GM21723 (cell line): ENCODE results near the gene ADAMTS17.
"Not testable (repeated sequence)": the region's sequence is repeated elsewhere in the genome, so short reads cannot be mapped to it uniquely, and the experiment has no call there.

Experiments
- ATAC-seq: cut with Tn5 transposase; IDR thresholded peaks from one replicate; pipeline ENCODE4 v1.9.1; 2021; ENCODE audit warnings: mild to moderate bottlenecking, moderate library complexity; ENCODE audit not compliant: unreplicated experiment

Gene ADAMTS17

GRCh38 chr15:99926532-99926931, 415.2 kb downstream of the ADAMTS17 start:
- ATAC-seq: not testable (repeated sequence)

GRCh38 chr15:99925661-99926461, 415.9 kb downstream of the ADAMTS17 start:
- ATAC-seq: no peak

- ATAC-seq: no peak
Observed at GRCh38 chr15:99923711-99924110, 418.1 kb downstream of the ADAMTS17 start.
